Stimulated activated CD8-positive, alpha-beta memory T cell treated with anti-CD3 and anti-CD28 coated beads, Interleukin-12 subunit alpha, Interleukin-12 subunit beta, amount 100 ng/mL, for 4 hours (primary cell): ENCODE data around the gene DNAJC5.
"Not testable (repeated sequence)": the region's sequence is repeated elsewhere in the genome, so short reads cannot be mapped to it uniquely, and the experiment has no call there.

Source experiments
- DNase-seq: peaks from one replicate; pipeline ENCODE4 v3.0.0-alpha.2; 2020; ENCODE audit warnings: low read depth

The DNAJC5 gene

GRCh38 chr20:63861365-63861934, 33.5 kb upstream of the DNAJC5 start, which contains the start of gene ABHD16B:
Gene ABHD16B, plus strand, starts transcription at chr20:63861498. Its CDS starts 43 bp downstream, at chr20:63861541.
- no peak for DNase-seq

- DNase-seq: no peak
Observed at GRCh38 chr20:63861981-63862901, 32.7 kb upstream of the DNAJC5 start.

GRCh38 chr20:63863021-63863797, 31.7 kb upstream of the DNAJC5 start:
- no peak for DNase-seq

- peak; percentile 61 for DNase-seq
Observed at GRCh38 chr20:63863798-63864544, 31.0 kb upstream of the DNAJC5 start.

GRCh38 chr20:63864545-63864977, 30.4 kb upstream of the DNAJC5 start:
- DNase-seq: no peak

GRCh38 chr20:63864978-63865640, 29.8 kb upstream of the DNAJC5 start, which contains the start of gene TPD52L2:
Gene TPD52L2, plus strand, starts transcription at chr20:63865270. Its CDS starts 96 bp downstream, at chr20:63865366.
- DNase-seq: peak; percentile 94

- DNase-seq: not testable (repeated sequence)
Observed at GRCh38 chr20:63867042-63867441, 27.9 kb upstream of the DNAJC5 start.

GRCh38 chr20:63868264-63868663, 26.7 kb upstream of the DNAJC5 start:
- no peak for DNase-seq

GRCh38 chr20:63873477-63873971, 21.4 kb upstream of the DNAJC5 start:
- DNase-seq: no peak

GRCh38 chr20:63874241-63874640, 20.7 kb upstream of the DNAJC5 start:
- DNase-seq: not testable (repeated sequence)

- no peak for DNase-seq
Observed at GRCh38 chr20:63876489-63877036, 18.4 kb upstream of the DNAJC5 start.

- DNase-seq: no peak
Observed at GRCh38 chr20:63877755-63878470, 17.0 kb upstream of the DNAJC5 start.

- DNase-seq: no peak
Observed at GRCh38 chr20:63878899-63879663, 15.8 kb upstream of the DNAJC5 start.

GRCh38 chr20:63880901-63881300, 14.0 kb upstream of the DNAJC5 start:
- not testable (repeated sequence) for DNase-seq

GRCh38 chr20:63881451-63882226, 13.3 kb upstream of the DNAJC5 start:
- no peak for DNase-seq

GRCh38 chr20:63882257-63883200, 12.4 kb upstream of the DNAJC5 start:
- no peak for DNase-seq

- no peak for DNase-seq
Observed at GRCh38 chr20:63883201-63883593, 11.7 kb upstream of the DNAJC5 start.
